ENCODE results near the gene MRTFB.
"Not testable (repeated sequence)": the region's sequence is repeated elsewhere in the genome, so short reads cannot be mapped to it uniquely, and the experiment has no call there.

The MRTFB gene

GRCh38 chr16:14177704-14178103 is 106.6 kb downstream of the MRTFB start:
- Histone ChIP-seq H3K4me1 (ENCODE audit: insufficient read depth, low read length) (peaks cover 9% of the 10 kb centered on the region), H3K9ac (ENCODE audit: low read depth, low read length) (no peak overlapping the region), H3K9me3 (ENCODE audit: insufficient read depth, low read depth, low read length) (no peaks in the 10 kb centered on the region), H3K27ac (ENCODE audit: low read depth, low read length) (no peak overlapping the region), H3K27me3 (ENCODE audit: insufficient read depth, low read length) (no peaks in the 10 kb centered on the region), H3K4me3 (ENCODE audit: low read length) (no peak overlapping the region), H3K36me3 (ENCODE audit: insufficient read depth, low read length) (no peaks in the 10 kb centered on the region)
- WGBS = 91% methylated on average over 4 of the region's 4 CpGs

GRCh38 chr16:14179116-14179515 is 108.0 kb downstream of the MRTFB start:
- Histone ChIP-seq H3K4me1 (ENCODE audit: insufficient read depth, low read length) (peaks cover 9% of the 10 kb centered on the region), H3K36me3 (ENCODE audit: insufficient read depth, low read length) (no peaks in the 10 kb centered on the region), H3K27ac (ENCODE audit: low read depth, low read length) (no peak overlapping the region), H3K27me3 (ENCODE audit: insufficient read depth, low read length) (no peaks in the 10 kb centered on the region), H3K4me3 (ENCODE audit: low read length) (no peak overlapping the region), H3K9ac (ENCODE audit: low read depth, low read length) (no peak overlapping the region), H3K9me3 (ENCODE audit: insufficient read depth, low read depth, low read length) (no peaks in the 10 kb centered on the region)
- WGBS = 97% methylated on average over 1 of the region's 1 CpG

- H3K9ac ChIP-seq (ENCODE audit: low read depth, low read length) = no peak overlapping the region
- peak overlapping the region; percentile 40; the same call in 1 of the 2 replicates for H3K27ac ChIP-seq (ENCODE audit: low read depth, low read length)
Measured at GRCh38 chr16:14180481-14180944, 109.4 kb downstream of the MRTFB start.

GRCh38 chr16:14181371-14182050 is 110.4 kb downstream of the MRTFB start:
- Histone ChIP-seq H3K9me3 (ENCODE audit: insufficient read depth, low read depth, low read length) (no peaks in the 10 kb centered on the region), H3K4me1 (ENCODE audit: insufficient read depth, low read length) (peaks cover 28% of the 10 kb centered on the region), H3K27me3 (ENCODE audit: insufficient read depth, low read length) (no peaks in the 10 kb centered on the region), H3K36me3 (ENCODE audit: insufficient read depth, low read length) (no peaks in the 10 kb centered on the region), H3K27ac (ENCODE audit: low read depth, low read length) (no peak overlapping the region), H3K4me3 (ENCODE audit: low read length) (no peak overlapping the region), H3K9ac (ENCODE audit: low read depth, low read length) (no peak overlapping the region)
- 94% methylated on average over 1 of the region's 2 CpGs for WGBS

More at GRCh38 chr16:14180481-14180944, 109.4 kb downstream of the MRTFB start:
- Histone ChIP-seq H3K27me3 (ENCODE audit: insufficient read depth, low read length) (no peaks in the 10 kb centered on the region), H3K4me1 (ENCODE audit: insufficient read depth, low read length) (peaks cover 19% of the 10 kb centered on the region), H3K36me3 (ENCODE audit: insufficient read depth, low read length) (no peaks in the 10 kb centered on the region), H3K4me3 (ENCODE audit: low read length) (no peak overlapping the region), H3K9me3 (ENCODE audit: insufficient read depth, low read depth, low read length) (no peaks in the 10 kb centered on the region)
- WGBS = 80% methylated on average over 4 of the region's 4 CpGs

- no peak overlapping the region for H3K9ac ChIP-seq (ENCODE audit: low read depth, low read length)
- no peaks in the 10 kb centered on the region for H3K9me3 ChIP-seq (ENCODE audit: insufficient read depth, low read depth, low read length)
- WGBS = 100% methylated on average over 1 of the region's 1 CpG
- no peak overlapping the region for H3K4me3 ChIP-seq (ENCODE audit: low read length)
- H3K36me3 ChIP-seq (ENCODE audit: insufficient read depth, low read length) = no peaks in the 10 kb centered on the region
- H3K27ac ChIP-seq (ENCODE audit: low read depth, low read length) = no peak overlapping the region
- H3K27me3 ChIP-seq (ENCODE audit: insufficient read depth, low read length) = no peaks in the 10 kb centered on the region
- peaks cover 43% of the 10 kb centered on the region for H3K4me1 ChIP-seq (ENCODE audit: insufficient read depth, low read length)
Measured at GRCh38 chr16:14182999-14183398, 111.9 kb downstream of the MRTFB start.

- H3K36me3 ChIP-seq (ENCODE audit: insufficient read depth, low read length); H3K9me3 ChIP-seq (ENCODE audit: insufficient read depth, low read depth, low read length); H3K27ac ChIP-seq (ENCODE audit: low read depth, low read length); H3K9ac ChIP-seq (ENCODE audit: low read depth, low read length); H3K4me3 ChIP-seq (ENCODE audit: low read length); H3K27me3 ChIP-seq (ENCODE audit: insufficient read depth, low read length): not testable (repeated sequence)
- WGBS = 95% methylated on average over 6 of the region's 6 CpGs
- H3K4me1 ChIP-seq (ENCODE audit: insufficient read depth, low read length) = peaks cover 52% of the 10 kb centered on the region
Measured at GRCh38 chr16:14183962-14184361, 112.8 kb downstream of the MRTFB start.

GRCh38 chr16:14186007-14186794 is 115.1 kb downstream of the MRTFB start:
- 31% methylated on average over 10 of the region's 10 CpGs for WGBS
- Histone ChIP-seq H3K4me3 (ENCODE audit: low read length) (peak overlapping the region; percentile 32), H3K9ac (ENCODE audit: low read depth, low read length) (peak overlapping the region; percentile 4; the same call in 1 of the 2 replicates), H3K9me3 (ENCODE audit: insufficient read depth, low read depth, low read length) (no peaks in the 10 kb centered on the region), H3K4me1 (ENCODE audit: insufficient read depth, low read length) (peaks cover 43% of the 10 kb centered on the region), H3K27me3 (ENCODE audit: insufficient read depth, low read length) (no peaks in the 10 kb centered on the region), H3K27ac (ENCODE audit: low read depth, low read length) (peak overlapping the region; percentile 21; the same call in 1 of the 2 replicates), H3K36me3 (ENCODE audit: insufficient read depth, low read length) (no peaks in the 10 kb centered on the region)

- Histone ChIP-seq H3K9ac (ENCODE audit: low read depth, low read length) (peak overlapping the region; percentile 22; the same call in 1 of the 2 replicates), H3K4me1 (ENCODE audit: insufficient read depth, low read length) (peaks cover 43% of the 10 kb centered on the region), H3K36me3 (ENCODE audit: insufficient read depth, low read length) (no peaks in the 10 kb centered on the region), H3K27me3 (ENCODE audit: insufficient read depth, low read length) (no peaks in the 10 kb centered on the region), H3K9me3 (ENCODE audit: insufficient read depth, low read depth, low read length) (no peaks in the 10 kb centered on the region), H3K27ac (ENCODE audit: low read depth, low read length) (no peak overlapping the region), H3K4me3 (ENCODE audit: low read length) (peak overlapping the region; percentile 32)
- WGBS = 71% methylated on average over 5 of the region's 5 CpGs
Measured at GRCh38 chr16:14186795-14187221, 115.7 kb downstream of the MRTFB start.

GRCh38 chr16:14187517-14188338 is 116.6 kb downstream of the MRTFB start:
- 92% methylated on average over 10 of the region's 10 CpGs for WGBS
- Histone ChIP-seq H3K4me3 (ENCODE audit: low read length) (no peak overlapping the region), H3K27ac (ENCODE audit: low read depth, low read length) (no peak overlapping the region; the same call in 1 of the 2 replicates), H3K27me3 (ENCODE audit: insufficient read depth, low read length) (no peaks in the 10 kb centered on the region), H3K36me3 (ENCODE audit: insufficient read depth, low read length) (no peaks in the 10 kb centered on the region), H3K4me1 (ENCODE audit: insufficient read depth, low read length) (peaks cover 43% of the 10 kb centered on the region), H3K9ac (ENCODE audit: low read depth, low read length) (0 out of 2 replicates have a peak overlapping the region, but pooled peaks have one; percentile 1), H3K9me3 (ENCODE audit: insufficient read depth, low read depth, low read length) (no peaks in the 10 kb centered on the region)

GRCh38 chr16:14193316-14193871 is 122.3 kb downstream of the MRTFB start:
- WGBS = 95% methylated on average over 5 of the region's 6 CpGs

More at GRCh38 chr16:14193316-14193871, 122.3 kb downstream of the MRTFB start:
- Histone ChIP-seq H3K9me3 (ENCODE audit: insufficient read depth, low read depth, low read length) (no peaks in the 10 kb centered on the region), H3K4me1 (ENCODE audit: insufficient read depth, low read length) (peaks cover 4% of the 10 kb centered on the region; the same call in 1 of the 2 replicates), H3K4me3 (ENCODE audit: low read length) (no peak overlapping the region), H3K36me3 (ENCODE audit: insufficient read depth, low read length) (no peaks in the 10 kb centered on the region), H3K9ac (ENCODE audit: low read depth, low read length) (no peak overlapping the region), H3K27me3 (ENCODE audit: insufficient read depth, low read length) (no peaks in the 10 kb centered on the region), H3K27ac (ENCODE audit: low read depth, low read length) (no peak overlapping the region)

All from HUES64 (cell line).